HG03039 (cell line): ENCODE results near the gene PPP1R10.

Source experiments
- ATAC-seq: cut with Tn5 transposase; IDR thresholded peaks from one replicate; pipeline ENCODE4 v1.9.1; 2021; ENCODE audit warnings: mild to moderate bottlenecking, moderate library complexity; ENCODE audit not compliant: unreplicated experiment

PPP1R10 gene

GRCh38 chr6:30625511-30625910 lies 8.5 kb upstream of the PPP1R10 start:
- ATAC-seq, result no peak

- no peak for ATAC-seq
Measured at GRCh38 chr6:30619561-30619960, 2.5 kb upstream of the PPP1R10 start.

GRCh38 chr6:30618270-30618797 lies 1.3 kb upstream of the PPP1R10 start:
- no peak for ATAC-seq

GRCh38 chr6:30617565-30618269 lies 674 bp upstream of the PPP1R10 start, which contains the start of gene MRPS18B:
MRPS18B (plus strand) TSS chr6:30617840; CDS start chr6:30617866, 26 bp downstream.
- peak; percentile 69 for ATAC-seq

GRCh38 chr6:30615958-30616810 lies 859 bp downstream of the PPP1R10 start:
- ATAC-seq, result no peak

- ATAC-seq, result no peak
Measured at GRCh38 chr6:30615219-30615957, 1.7 kb downstream of the PPP1R10 start.

- peak; percentile 30 for ATAC-seq
Measured at GRCh38 chr6:30614843-30615218, 2.2 kb downstream of the PPP1R10 start.

GRCh38 chr6:30614044-30614842 lies 2.8 kb downstream of the PPP1R10 start:
- ATAC-seq, result no peak

GRCh38 chr6:30613251-30614043 lies 3.6 kb downstream of the PPP1R10 start:
- no peak for ATAC-seq

GRCh38 chr6:30612687-30613248 lies 4.3 kb downstream of the PPP1R10 start:
- no peak for ATAC-seq

- ATAC-seq, result no peak
Measured at GRCh38 chr6:30612213-30612612, 4.8 kb downstream of the PPP1R10 start.

GRCh38 chr6:30611856-30612194 lies 5.2 kb downstream of the PPP1R10 start:
- ATAC-seq, result no peak

GRCh38 chr6:30611150-30611855 lies 5.7 kb downstream of the PPP1R10 start:
- ATAC-seq, result no peak

- ATAC-seq, result no peak
Measured at GRCh38 chr6:30610065-30610464, 7.0 kb downstream of the PPP1R10 start.

- no peak for ATAC-seq
Measured at GRCh38 chr6:30603961-30604360, 13.1 kb downstream of the PPP1R10 start.

GRCh38 chr6:30601815-30602641 lies 15.0 kb downstream of the PPP1R10 start:
- no peak for ATAC-seq

GRCh38 chr6:30601436-30601814 lies 15.6 kb downstream of the PPP1R10 start:
- no peak for ATAC-seq

- no peak for ATAC-seq
Measured at GRCh38 chr6:30600451-30600961, 16.5 kb downstream of the PPP1R10 start.
